ENCODE data around the gene GOLGA8N.
"Not testable (repeated sequence)": the region's sequence is repeated elsewhere in the genome, so short reads cannot be mapped to it uniquely, and the experiment has no call there.

Gene GOLGA8N

DNA sequence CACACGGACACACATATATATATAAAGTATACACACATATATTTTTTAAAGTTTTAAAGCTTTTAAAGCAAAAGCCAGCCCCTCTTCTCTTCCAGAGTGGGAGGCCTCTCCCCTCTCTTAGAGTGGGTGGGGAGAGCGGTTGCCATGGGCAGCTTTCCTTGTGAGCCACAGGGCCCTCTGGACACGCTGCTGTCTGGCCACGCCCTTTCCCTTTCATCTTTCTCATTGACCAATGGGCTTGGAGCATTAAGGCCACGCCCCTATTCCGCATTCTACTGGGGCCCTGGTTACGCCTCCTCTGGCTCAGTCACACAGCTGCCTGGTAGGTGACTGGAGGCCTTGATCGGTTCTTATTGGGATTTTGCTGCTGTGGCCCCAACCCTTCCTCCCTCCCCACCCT, at the start of gene GOLGA8N:
GOLGA8N (plus strand) TSS at position 306 of the 400 bp plus-strand sequence.
- not testable (repeated sequence) for DNase-seq

DNA sequence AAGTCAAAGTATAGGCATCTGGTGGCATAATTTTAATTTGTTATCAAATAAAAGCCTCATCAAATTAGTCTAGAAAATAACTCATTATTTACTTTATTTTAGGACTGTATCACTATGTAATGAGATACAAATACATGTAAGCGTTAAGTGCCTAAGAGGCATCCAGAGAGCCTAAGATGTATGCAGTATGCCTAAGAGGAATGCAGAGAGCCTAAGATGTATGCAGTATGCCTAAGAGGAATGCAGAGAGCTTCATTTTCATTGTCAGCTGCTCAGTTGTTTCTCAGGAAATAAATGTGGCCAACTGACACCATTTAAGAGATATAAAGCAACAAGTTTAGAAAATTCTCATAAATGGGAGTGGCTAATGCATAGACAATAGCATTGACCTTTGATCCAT, 49.8 kb upstream of the GOLGA8N start:
- DNase-seq, result not testable (repeated sequence)

DNA sequence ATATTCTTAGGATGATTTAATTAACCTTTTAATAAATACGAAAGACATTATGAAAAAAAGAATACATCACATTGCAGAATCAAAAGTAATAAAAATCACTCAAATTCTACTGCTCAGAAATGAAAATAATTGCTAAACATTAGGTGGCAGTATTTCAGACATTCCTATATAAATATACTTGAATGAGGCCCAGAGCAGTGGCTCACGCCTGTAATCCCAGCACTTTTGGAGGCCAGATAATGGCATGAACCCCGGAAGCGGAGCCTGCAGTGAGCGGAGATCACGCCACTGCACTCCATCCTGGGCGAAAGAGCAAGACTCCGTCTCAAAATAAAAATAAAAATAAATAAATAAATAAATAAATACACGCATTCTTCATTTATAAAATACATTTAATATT, 48.1 kb upstream of the GOLGA8N start:
- not testable (repeated sequence) for DNase-seq

DNA sequence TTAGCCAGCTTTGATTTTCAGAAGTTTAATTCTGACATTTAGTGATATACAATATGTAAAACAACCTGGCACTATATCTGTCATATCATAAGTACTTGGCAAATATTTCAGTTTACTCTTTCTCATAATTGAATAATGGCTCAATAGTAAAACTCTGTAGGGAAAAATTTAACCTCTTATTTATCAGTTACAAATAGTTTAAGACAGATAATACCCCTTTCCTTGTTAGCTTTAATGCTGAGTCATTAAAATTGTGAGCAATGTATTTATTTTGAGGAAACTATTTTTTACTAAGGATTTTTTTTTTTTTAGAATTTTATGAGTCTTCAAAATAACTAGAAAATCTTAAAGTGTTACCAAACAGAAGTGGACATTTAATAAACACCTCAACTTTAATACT, 38.7 kb upstream of the GOLGA8N start:
- not testable (repeated sequence) for DNase-seq

DNA sequence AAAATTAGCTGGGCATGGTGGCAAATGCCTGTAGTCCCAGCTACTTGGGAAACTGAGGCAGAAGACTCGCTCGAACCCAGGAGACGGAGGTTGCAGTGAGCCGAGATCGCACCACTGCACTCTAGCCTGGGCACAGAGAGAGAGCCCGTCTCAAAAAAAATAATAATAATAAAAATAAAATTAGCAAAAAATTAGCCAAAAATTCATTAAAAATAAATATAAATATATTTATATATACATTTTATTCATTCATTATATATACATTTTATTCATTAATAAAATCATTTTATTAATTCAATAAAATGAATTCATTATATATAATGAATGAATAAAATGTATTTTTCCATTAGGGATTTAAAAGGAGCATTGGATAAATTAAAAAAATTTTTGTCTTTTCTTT, 31.1 kb upstream of the GOLGA8N start:
- DNase-seq, result not testable (repeated sequence)

DNA sequence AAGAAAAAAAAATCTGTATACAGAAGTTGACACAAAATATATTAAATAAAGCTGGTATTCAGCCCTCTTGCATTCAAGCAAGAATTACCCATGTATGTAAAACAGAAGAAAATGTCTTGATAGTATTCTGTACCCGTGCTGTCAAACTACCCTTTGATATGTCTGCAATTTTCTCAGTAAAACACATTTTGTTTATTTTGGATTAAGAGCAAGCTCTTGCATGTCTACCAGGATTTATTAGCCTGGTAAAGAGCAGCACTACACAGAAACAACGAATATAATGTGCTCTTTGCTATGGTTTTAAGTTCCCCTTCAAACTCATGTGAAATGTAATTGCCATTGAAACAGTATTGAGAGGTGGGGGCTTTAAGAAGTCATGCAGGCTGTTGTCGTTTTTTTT, 24.3 kb upstream of the GOLGA8N start:
- DNase-seq, result not testable (repeated sequence)

DNA sequence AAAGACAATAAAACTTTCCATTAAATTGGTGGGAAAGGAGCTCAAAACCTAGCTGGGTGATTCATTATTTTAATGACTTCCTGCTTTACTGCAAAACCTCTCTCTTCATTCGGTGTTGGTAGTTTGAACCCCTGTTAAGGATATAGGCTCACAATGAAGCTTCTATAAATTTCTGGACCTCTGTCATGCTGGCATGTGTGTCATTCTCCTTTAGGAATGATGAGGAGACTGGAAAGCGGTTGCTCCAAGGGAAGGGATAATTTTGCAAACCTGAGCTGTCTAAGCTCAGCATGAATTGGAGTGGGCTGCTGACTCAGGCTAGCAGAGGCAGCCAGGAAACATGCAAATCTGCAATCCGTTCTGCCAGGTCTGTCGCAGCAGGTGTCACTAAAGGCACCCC, 14.8 kb upstream of the GOLGA8N start:
- DNase-seq, result not testable (repeated sequence)

DNA sequence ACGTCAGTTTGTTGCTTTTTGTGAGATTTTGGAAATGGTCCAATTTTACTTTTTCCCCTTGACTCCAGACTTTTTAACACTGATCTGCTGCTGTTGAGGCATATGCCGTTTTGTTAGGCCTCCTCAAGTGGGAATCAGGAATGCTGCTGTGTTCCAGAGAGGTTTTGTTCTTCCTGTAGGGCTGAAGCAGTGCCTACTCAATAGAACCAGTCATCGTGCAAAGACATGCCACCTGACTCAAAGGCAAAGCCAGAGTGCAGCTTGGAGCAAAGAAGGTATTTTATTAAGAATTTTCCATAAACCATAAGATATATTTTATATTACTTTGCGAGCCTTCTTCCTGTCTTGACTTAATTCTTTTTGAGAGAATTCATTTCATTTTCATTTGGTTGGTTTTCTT, 7.4 kb upstream of the GOLGA8N start:
- not testable (repeated sequence) for DNase-seq

DNA sequence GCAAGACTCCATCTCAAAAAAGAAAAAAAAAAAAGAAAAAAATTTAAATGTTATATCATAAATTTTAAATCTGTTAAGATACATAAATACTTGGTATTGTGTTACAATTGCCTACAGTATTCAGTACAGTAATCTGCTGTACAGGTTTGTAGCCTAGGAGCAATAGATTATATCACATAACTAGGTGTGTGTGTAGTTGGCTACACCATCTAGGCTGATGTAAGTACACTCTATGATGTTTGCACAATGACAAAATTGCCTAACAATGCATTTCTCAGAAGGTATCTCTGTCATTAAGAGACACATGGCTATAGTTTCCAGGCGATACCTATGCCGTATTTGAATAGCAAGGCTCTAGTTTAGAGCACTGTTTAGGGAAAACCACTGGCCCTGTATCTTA, 16.3 kb downstream of the GOLGA8N start:
- not testable (repeated sequence) for DNase-seq

DNA sequence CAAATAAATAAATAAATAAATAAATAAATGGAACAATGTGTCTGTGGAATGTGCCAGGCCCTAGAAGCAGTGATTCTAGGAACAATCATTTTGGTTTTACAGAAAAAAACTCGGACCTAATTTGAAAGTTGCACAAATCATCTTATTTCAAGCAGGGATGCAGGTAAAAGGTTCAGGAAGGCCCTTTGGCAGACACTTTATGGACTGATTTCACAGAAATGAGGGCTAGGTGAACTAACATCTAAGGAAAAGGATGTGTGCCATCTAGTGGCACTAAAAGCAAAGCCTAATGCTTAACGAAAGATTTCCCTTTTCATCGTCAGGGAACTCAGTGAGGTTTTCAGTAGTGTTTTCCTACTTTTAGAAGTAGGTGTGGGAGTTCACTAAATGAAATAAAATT, 17.5 kb downstream of the GOLGA8N start:
- not testable (repeated sequence) for DNase-seq

DNA sequence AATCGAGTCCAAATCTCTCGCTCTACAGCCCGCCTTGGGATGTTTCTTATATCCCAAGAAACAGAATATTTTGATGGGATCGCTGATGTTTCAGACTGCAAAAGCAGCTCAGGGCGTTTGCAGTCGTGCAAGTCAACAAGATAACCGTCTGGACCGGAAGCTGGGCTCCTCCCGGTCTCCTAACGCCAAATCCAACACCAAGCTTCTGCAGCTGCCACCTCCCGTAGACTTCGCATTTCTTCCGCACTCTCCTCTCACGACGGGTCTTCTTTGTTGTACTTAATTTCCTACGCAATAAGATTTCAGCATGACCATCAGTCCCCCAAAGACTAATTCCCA, 21.4 kb downstream of the GOLGA8N start:
- not testable (repeated sequence) for DNase-seq

DNA sequence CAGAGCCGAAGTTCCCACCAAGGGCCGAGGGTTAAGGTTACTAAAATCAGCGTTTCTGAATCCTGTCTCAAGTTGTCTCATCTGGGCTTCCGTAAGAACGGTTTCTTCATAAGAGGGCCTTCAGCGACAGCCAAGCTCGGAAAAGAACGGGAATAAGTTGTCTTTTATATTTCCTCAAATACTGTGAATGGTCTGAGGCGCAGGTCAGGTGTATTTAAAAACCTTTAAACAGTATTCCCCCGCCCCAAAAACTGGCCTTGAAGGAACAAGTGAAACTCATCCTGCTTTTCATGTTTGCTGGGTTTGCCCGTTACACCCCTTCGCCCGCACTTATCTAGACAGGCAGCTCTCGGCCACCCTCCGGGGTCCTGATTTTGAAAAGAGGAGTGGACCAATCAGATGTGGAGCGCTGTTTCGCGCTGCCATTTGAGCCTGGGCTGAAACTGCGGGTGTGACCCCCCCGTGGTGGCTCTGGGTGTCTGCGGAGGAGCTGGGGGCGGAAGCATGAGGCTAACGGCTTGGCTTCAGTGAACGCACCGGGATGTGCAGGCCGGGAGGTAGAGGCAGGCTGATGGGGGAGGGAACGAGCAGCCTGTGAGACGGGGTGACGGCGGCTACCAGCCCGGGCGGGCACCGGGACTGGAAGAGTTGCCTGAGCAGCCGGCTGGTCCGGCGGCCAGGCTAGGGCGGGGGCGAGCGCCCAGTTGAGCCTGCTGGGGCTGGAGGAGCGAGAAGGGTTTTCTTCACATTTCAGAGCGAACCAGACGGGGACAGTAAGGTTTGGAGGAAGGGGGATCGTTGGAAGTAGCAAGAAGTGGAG, 22.0 kb downstream of the GOLGA8N start, which contains the start of gene ARHGAP11A:
ARHGAP11A (plus strand) TSS at position 454 of the 820 bp plus-strand sequence. CDS start 708 bp downstream, outside the sequence.
- not testable (repeated sequence) for DNase-seq

DNA sequence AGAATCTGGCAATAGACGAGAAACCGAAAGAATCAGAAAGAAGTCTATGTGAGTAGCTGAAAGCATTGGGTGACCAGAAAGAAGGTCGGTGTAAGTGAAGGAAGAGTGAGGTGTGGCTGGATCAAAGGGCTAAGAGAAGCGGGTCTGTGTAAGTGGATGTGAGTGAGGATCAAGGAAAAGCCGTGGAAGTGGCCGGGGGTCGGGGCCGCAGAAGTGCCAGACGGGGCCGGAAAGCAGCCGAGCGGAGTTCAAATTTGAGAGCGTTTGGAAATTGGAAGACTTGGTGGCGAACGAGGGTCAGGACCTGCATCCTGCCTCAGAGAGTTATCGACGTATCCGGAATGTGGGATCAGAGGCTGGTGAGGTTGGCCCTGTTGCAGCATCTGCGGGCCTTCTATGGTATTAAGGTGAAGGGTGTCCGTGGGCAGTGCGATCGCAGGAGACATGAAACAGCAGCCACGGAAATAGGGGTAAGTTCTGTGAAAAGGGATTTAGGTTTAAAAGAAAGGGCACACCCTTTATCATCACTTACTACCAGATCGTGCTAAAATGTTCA, 22.7 kb downstream of the GOLGA8N start:
- DNase-seq, result not testable (repeated sequence)

DNA sequence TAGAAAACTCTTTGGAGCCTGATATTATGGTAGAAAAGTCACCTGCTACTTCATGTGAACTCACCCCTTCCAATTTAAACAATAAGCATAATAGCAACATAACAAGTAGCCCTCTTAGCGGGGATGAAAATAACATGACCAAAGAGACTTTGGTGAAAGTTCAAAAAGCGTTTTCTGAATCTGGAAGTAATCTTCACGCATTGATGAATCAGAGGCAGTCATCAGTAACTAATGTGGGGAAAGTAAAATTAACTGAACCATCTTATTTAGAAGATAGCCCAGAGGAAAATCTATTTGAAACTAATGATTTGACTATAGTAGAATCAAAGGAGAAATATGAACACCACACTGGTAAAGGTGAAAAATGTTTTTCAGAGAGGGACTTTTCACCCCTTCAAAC, 43.2 kb downstream of the GOLGA8N start:
- DNase-seq, result no peak

DNA sequence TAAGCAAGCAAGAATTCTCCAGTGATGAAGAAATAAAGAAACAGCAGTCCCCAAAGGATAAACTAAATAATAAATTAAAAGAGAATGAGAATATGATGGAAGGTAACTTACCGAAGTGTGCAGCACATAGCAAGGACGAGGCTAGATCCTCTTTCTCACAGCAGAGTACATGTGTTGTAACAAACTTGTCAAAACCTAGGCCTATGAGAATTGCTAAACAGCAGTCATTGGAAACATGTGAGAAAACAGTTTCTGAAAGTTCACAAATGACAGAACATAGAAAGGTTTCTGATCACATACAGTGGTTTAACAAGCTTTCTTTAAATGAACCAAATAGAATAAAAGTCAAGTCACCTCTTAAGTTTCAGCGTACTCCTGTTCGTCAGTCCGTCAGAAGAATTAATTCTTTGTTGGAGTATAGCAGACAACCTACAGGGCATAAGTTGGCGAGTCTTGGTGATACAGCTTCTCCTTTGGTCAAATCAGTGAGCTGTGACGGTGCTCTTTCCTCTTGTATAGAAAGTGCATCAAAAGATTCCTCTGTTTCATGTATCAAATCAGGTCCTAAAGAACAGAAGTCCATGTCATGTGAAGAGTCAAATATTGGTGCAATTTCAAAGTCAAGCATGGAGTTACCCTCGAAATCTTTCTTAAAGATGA, 43.8 kb downstream of the GOLGA8N start:
- DNase-seq, result no peak

DNA sequence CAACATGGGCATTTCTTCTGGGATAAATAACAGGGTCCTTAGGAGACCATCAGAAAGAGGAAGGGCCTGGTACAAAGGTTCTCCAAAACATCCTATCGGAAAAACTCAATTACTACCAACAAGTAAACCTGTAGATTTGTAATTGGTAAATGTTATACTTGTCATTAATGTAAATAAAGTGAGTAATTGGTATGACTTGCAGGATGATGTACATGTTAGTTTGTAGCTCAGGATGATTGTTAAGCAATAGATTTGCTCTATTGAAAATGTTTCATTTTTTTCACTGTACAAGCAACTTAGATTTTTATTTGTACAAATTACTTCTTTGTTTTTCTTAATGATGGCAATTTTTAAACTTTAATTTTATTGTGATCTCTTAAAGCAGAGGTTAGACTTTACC, 44.4 kb downstream of the GOLGA8N start:
- DNase-seq, result no peak

DNA sequence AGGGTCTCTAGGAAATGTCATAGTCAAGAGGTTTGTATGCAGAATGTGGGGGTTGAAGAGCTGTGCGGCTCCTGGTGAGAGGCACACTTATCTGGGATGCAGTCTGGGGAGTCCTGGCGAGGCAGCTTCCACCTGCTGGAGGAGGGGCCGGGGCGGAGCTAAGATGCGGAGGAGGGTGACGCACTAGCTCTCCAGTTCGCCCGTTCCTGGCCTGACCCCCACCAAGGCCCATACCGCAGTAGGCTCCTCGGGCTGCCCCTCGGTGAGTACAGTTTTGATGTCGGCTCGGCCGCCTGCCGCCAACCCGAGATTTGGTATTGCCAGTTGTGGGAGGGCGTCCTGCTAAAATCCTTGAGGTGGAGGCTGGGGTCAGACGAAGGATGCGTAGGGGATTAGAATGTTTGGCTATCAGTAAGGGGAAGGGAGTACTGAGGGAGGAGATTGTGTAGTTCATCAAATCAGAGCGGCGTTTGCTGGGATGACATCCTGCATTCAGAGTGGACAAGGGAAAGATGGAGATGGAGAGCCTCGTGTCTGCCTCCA, 48.3 kb downstream of the GOLGA8N start, which contains the start of gene SCG5:
SCG5 (plus strand) TSS at position 194 of the 543 bp plus-strand sequence. CDS start 1,883 bp downstream, outside the sequence.
- DNase-seq, result peak in 55 of 58 donors; percentile 22 to 84 (median 66)

DNA sequence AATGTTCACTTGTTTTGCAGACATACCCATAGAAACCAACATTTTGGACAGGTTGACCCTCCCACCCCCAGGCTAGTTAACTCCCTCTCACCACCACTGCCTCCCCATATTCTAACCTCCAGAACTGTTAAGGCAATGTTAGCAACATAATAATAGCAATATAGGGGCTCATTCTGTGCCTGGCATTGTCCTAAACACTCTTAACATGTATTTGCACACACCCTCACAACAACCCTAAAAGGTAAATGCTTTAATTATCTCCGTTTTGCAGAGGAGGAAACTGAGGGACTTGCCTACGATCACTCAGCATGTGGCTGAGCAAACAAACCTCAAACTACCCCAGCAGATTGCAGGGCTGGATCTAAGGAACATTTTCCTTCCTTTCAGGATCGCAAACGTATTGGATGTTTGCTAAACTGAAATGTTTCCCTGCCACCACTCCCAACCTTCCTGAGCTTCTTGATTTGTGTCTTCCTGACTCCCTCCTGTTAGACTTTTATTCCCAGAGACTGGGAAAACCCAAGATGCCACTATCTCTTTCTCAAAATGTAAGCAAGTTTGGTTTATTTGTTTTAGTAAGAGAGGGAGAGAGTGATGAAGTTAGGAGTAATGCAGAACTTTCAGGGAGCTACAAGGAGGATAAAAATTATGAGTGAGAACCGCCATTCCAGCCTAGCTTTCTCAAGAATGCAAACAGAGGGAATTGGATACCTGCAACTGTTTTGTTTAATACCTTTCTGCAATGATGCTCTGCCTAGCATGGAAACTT, 49.6 kb downstream of the GOLGA8N start:
- DNase-seq, result no peak

DNA sequence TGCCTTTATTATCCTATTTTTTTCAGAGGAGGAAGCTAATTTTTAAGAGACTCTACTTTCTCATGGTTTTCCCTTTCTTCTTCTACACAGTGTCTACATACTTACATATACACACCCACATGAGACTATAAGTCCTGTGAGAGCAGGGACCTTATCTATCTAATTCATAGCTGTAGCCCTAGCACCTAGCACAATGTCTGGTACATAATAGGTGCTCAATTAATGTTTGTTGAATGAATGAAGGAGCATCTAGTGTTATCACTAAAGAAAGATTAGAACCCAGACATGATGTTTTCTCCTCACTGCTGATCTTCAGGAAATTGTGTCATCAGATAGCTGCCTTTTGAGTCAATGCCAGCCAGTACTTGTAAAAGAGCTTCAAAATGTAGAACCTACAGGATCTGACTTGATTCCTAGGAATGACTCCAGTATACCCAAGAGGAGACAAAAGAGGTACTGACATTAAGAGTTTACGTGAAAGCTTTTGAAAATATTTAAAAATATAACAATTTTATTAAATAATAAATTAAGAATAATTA, 50.7 kb downstream of the GOLGA8N start:
- DNase-seq, result no peak

DNA sequence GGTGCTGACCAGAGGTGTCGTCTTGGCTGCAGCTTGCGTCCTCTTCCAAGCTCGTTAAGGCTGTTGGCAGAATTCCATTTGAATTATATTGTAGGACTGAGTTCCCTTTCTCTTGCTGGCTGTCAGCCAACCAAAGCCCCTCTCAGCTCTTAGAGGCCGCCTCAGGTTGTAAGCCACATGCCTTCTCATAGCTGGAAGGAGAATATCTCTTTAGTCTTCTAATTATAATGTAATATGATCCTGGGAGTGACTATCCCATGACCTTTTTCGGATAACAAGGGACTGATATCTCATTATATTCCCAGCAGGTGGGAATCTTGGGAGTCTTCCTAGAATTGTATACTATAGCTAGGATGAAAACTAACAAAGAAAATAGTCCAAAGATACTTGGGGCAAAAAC, 53.0 kb downstream of the GOLGA8N start:
- DNase-seq, result no peak

DNA sequence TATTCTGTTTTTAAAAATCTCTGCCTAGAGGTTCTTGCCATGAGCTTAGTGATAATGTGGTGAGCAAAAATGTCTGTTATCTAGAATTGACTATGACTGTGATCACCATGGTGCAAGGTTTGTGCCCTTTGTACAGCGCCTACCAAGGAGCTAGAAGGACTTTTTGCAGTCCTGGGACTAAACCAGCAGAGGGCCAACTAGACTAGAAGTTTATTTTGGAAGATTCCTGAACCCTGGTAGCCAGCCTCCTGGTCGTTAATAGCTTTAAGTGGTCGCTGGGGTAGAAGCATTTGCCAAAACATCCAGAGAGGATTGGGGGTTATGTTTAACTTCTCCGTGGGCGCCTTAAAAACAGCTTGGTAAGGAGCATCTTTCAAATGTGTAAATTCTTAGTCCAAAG, 56.1 kb downstream of the GOLGA8N start:
- no peak for DNase-seq

Measured in anterior cingulate cortex (tissue), 58 donors.